ENCODE measurements around the gene NKX2-3.

The NKX2-3 gene

DNA sequence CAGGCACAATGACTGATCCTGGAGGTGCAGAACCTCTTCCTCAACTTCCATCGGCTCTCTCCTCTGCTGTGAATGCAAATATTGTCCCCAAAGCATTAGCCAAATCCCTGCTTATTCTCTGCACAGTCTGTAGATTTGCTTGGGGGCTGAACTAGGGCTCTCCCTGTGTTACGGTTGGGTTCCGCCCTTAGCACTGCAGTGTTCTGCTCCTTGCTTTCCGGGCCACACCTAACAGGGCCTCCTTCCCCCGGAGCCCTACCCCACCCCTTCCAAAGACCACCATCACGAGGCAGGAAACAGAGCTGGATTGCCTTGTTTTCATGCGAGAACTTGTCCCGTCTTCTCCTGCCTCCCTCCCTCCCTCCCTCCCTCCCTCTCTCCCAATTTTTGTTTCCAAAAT lies 50.9 kb downstream of the NKX2-3 start:
- H3K27me3 Mint-ChIP-seq (ENCODE audit: low read depth): peaks cover 24% of the 10 kb centered on the region
- no peaks in the 10 kb centered on the region for H3K36me3 Mint-ChIP-seq (ENCODE audit: low read depth)
- no peak overlapping the region for H3K4me3 Mint-ChIP-seq
- H3K9me3 Mint-ChIP-seq: no peaks in the 10 kb centered on the region
- no peaks in the 10 kb centered on the region for H3K4me1 Mint-ChIP-seq
- H3K27ac Mint-ChIP-seq: no peak overlapping the region
- TF ChIP-seq, protein P1, sequence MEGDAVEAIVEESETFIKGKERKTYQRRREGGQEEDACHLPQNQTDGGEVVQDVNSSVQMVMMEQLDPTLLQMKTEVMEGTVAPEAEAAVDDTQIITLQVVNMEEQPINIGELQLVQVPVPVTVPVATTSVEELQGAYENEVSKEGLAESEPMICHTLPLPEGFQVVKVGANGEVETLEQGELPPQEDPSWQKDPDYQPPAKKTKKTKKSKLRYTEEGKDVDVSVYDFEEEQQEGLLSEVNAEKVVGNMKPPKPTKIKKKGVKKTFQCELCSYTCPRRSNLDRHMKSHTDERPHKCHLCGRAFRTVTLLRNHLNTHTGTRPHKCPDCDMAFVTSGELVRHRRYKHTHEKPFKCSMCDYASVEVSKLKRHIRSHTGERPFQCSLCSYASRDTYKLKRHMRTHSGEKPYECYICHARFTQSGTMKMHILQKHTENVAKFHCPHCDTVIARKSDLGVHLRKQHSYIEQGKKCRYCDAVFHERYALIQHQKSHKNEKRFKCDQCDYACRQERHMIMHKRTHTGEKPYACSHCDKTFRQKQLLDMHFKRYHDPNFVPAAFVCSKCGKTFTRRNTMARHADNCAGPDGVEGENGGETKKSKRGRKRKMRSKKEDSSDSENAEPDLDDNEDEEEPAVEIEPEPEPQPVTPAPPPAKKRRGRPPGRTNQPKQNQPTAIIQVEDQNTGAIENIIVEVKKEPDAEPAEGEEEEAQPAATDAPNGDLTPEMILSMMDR (IDR thresholded peaks at IDR 0.05; ENCODE audit: unreplicated experiment in 3 of 3): no peak
